K562 (cell line): ENCODE measurements around the gene DPP10. TPM values are rescaled to one million over a fixed set of nuclear protein-coding genes. Genes with fewer than 3 reads are reported as not detected.

Experiments
- ATAC-seq: fragments of 200-7000 bp; cut with Tn5 transposase; 3 replicates; pipeline ENCODE4 v1.9.1; 2020; ENCODE audit warnings: moderate library complexity
- BruUV-seq: library from RNA; stranded (reverse); fragments of 400-500 nt; replicated peaks from 2 replicates; lab custom pipeline; 2021; lab: Mats Ljungman, UMichigan
- CTCF ChIA-PET: fragments of 300-600 bp; formaldehyde crosslinking; extraction: SDS; loops from one replicate; lab custom pipeline; 2021; ENCODE audit warnings: low intra/inter-chr PET ratio; lab: Yijun Ruan, JAX
- POLR2A ChIA-PET: fragments of 300-600, 350-650 bp; sonication (Branson Sonifier 250); formaldehyde crosslinking; extraction: SDS; loops from one replicate; lab custom pipeline; 2021; ENCODE audit warnings: antibody characterized with exemption, inconsistent platforms; lab: Yijun Ruan, JAX
- DNase-seq, 4 experiments: peaks; one replicate each; pipeline versions ENCODE4 v3.0.0 to v3.0.0-alpha.2; 2011 to 2018; ENCODE audit warnings: low spot score in 3 of 4, mixed read lengths in 3 of 4; ENCODE audit errors: extremely low read depth in 1 of 4
- FAIRE-seq: peaks from 2 replicates; lab custom pipeline; 2011; peaks lifted over from hg19 to GRCh38; lab: Jason Lieb, UNC
- H2AFZ ChIP-seq: 2 replicates; pipeline ENCODE4 v1.6.0; 2011; ENCODE audit warnings: low read depth, low read length, control low read depth, inconsistent platforms
- H3K27ac ChIP-seq: fragments of 200-600 bp; 3 replicates; pipeline ENCODE4 v1.8.0; 2011; ENCODE audit warnings: low read depth, mild to moderate bottlenecking, control low read depth, inconsistent platforms, low read length, moderate library complexity, mixed read lengths; ENCODE audit errors: extremely low read depth
- H3K27me3 ChIP-seq, 2 experiments: fragments of 300-600 bp in 1 of 2; 2 replicates in 1 of 2; 3 replicates in 1 of 2; pipeline versions ENCODE4 v1.6.0 to v1.8.0; 2011; ENCODE audit warnings: inconsistent platforms in 2 of 2, low read length in 2 of 2, mild to moderate bottlenecking in 1 of 2, mixed read lengths in 1 of 2, moderate library complexity in 1 of 2; ENCODE audit not compliant: control insufficient read depth in 2 of 2, insufficient read depth in 2 of 2
- H3K36me3 ChIP-seq: fragments of 300-600 bp; 3 replicates; pipeline ENCODE4 v1.8.0; 2011; ENCODE audit warnings: mild to moderate bottlenecking, low read length, inconsistent platforms; ENCODE audit not compliant: control insufficient read depth, insufficient read depth
- H3K4me1 ChIP-seq, 2 experiments: fragments of 200-600 bp in 1 of 2; replicated peaks in 1 of 2; 2 replicates in 1 of 2; 3 replicates in 1 of 2; pipeline versions ENCODE4 v1.5.1 to v1.8.0; 2011; ENCODE audit warnings: inconsistent platforms in 2 of 2, low read length in 2 of 2, mild to moderate bottlenecking in 1 of 2, mixed read lengths in 1 of 2, moderate library complexity in 1 of 2; ENCODE audit not compliant: control insufficient read depth in 2 of 2, insufficient read depth in 2 of 2
- H3K4me2 ChIP-seq: 2 replicates; pipeline ENCODE4 v1.6.1; 2011; ENCODE audit warnings: low read length, control low read depth, inconsistent platforms, mixed read lengths; ENCODE audit not compliant: insufficient read depth
- H3K4me3 ChIP-seq: fragments of 200-600 bp; sonication (generic), shearing (Covaris generic); 2 replicates; pipeline ENCODE4 v1.5.1; 2016; ENCODE audit warnings: control low read depth, inconsistent platforms
- H3K79me2 ChIP-seq: fragments of 200-600 bp; 3 replicates; pipeline ENCODE4 v1.8.0; 2011; ENCODE audit warnings: low read length, inconsistent platforms; ENCODE audit not compliant: control insufficient read depth, insufficient read depth
- H3K9ac ChIP-seq, 2 experiments: 2 replicates each; pipeline versions ENCODE4 v1.6.0 to v1.6.1; 2011; ENCODE audit warnings: low read depth in 2 of 2, low read length in 2 of 2, control low read depth in 1 of 2, inconsistent platforms in 1 of 2, mild to moderate bottlenecking in 1 of 2, mixed read lengths in 1 of 2; ENCODE audit not compliant: insufficient read depth in 1 of 2
- H3K9me1 ChIP-seq: one replicate; pipeline ENCODE4 v1.6.0; 2011; ENCODE audit warnings: inconsistent platforms, mild to moderate bottlenecking, low read length, moderate library complexity; ENCODE audit not compliant: control insufficient read depth, insufficient read depth
- H3K9me3 ChIP-seq: replicated peaks from 2 replicates; pipeline ENCODE4 v1.5.1; 2011; ENCODE audit warnings: low read depth, low read length, inconsistent platforms; ENCODE audit not compliant: control insufficient read depth, insufficient read depth
- H4K20me1 ChIP-seq: replicated peaks from 2 replicates; pipeline ENCODE4 v1.6.1; 2011; ENCODE audit warnings: low read length, inconsistent platforms, mixed read lengths; ENCODE audit not compliant: control insufficient read depth, insufficient read depth
- ADNP ChIP-seq: fragments of 200-800 bp; sonication (Bioruptor generic); IDR thresholded peaks from 2 replicates; pipeline ENCODE4 v1.6.1; 2016; ENCODE audit warnings: missing genetic modification characterization, missing compliant biosample characterization
- HMGXB4 ChIP-seq: sonication (generic); formaldehyde crosslinking; IDR thresholded peaks from 2 replicates; pipeline ENCODE4 v1.8.1; 2023; ENCODE audit warnings: mild to moderate bottlenecking, missing genetic modification reagents
- KDM2B ChIP-seq: fragments of 250-450 bp; sonication (Bioruptor Pico); IDR thresholded peaks from 2 replicates; pipeline ENCODE4 v1.8.0; 2021; ENCODE audit warnings: mild to moderate bottlenecking, moderate library complexity
- MED1 ChIP-seq: sonication (generic); formaldehyde crosslinking; IDR thresholded peaks from 2 replicates; pipeline ENCODE4 v1.8.1; 2023; ENCODE audit warnings: missing genetic modification reagents, borderline replicate concordance
- NCOA1 ChIP-seq: fragments of 450-650 bp; IDR thresholded peaks from 2 replicates; pipeline ENCODE4 v1.6.1; 2016; ENCODE audit warnings: low read depth
- NFRKB ChIP-seq: fragments of 450-650 bp; IDR thresholded peaks from 2 replicates; pipeline ENCODE4 v1.6.1; 2016; ENCODE audit warnings: low read depth
- NR4A1 ChIP-seq, 2 experiments: fragments of 250-450 bp in 1 of 2; fragments of 450-650 bp in 1 of 2; sonication (Bioruptor Pico) in 1 of 2; IDR thresholded peaks; 2 replicates each; pipeline versions ENCODE4 v1.4.0 to v1.6.1; 2016 to 2020; ENCODE audit warnings: mild to moderate bottlenecking in 2 of 2, missing compliant biosample characterization in 1 of 2, missing genetic modification characterization in 1 of 2, moderate library complexity in 1 of 2
- RNF2 ChIP-seq: sonication (generic); IDR thresholded peaks from 2 replicates; pipeline ENCODE4 v1.6.1; 2016
- TAF9B ChIP-seq: fragments of 450-650 bp; IDR thresholded peaks from 2 replicates; pipeline ENCODE4 v1.6.1; 2018; ENCODE audit warnings: mild to moderate bottlenecking; ENCODE audit not compliant: partially characterized antibody
- TCF7L2 ChIP-seq: fragments of 150-350 bp; IDR thresholded peaks from 2 replicates; pipeline ENCODE4 v1.6.1; 2016; ENCODE audit warnings: low read depth, mild to moderate bottlenecking, low read length, moderate library complexity
- TRIM28 ChIP-seq: fragments of 450-650 bp; IDR thresholded peaks from 2 replicates; pipeline ENCODE4 v1.6.1; 2017
- ZNF146 ChIP-seq: IDR thresholded peaks from one replicate; pipeline ENCODE4 v1.6.1; 2018; ENCODE audit warnings: missing compliant biosample characterization; ENCODE audit not compliant: unreplicated experiment
- ZNF174 ChIP-seq: fragments of 250-450 bp; sonication (Bioruptor Pico); IDR thresholded peaks from 2 replicates; pipeline ENCODE4 v1.4.0; 2020; ENCODE audit warnings: mild to moderate bottlenecking
- ZNF232 ChIP-seq: sonication (generic); formaldehyde crosslinking; IDR thresholded peaks from 2 replicates; pipeline ENCODE4 v1.8.0; 2022; ENCODE audit warnings: mild to moderate bottlenecking, missing genetic modification reagents
- WGBS: fragments of 100-300 bp; shearing (Covaris generic); methylation state at CpG from one replicate; pipeline ENCODE4 v1.1.6; 2016; ENCODE audit warnings: low coverage, mixed read lengths; ENCODE audit not compliant: insufficient coverage; ENCODE audit errors: missing lambda C conversion rate; 5-methylcytosine and 5-hydroxymethylcytosine counted together
- in situ Hi-C: fragments of 300-500 bp; cut with MboI; formaldehyde crosslinking; loops from 4 replicates; pipeline ENCODE4 v1.15.0; 2018; ENCODE audit warnings: inconsistent platforms, mixed read lengths
- intact Hi-C: fragments of 100-400 bp; cut with micrococcal nuclease; formaldehyde crosslinking; loops from 2 replicates; pipeline ENCODE4 v1.14.2; 2022
- polyA plus RNA-seq, 8 experiments: library from polyadenylated mRNA; depleted of rRNA in 4 of 8; stranded (reverse) in 5 of 8; unstranded in 3 of 8; fragments of >200 nt; fragmentation: Nextera tagmentation in 2 of 8; fragmentation: Illumina TruSeq in 1 of 8; extraction: Ambion mirVana in 2 of 8; extraction: Trizol in 1 of 8; gene quantifications; 2 replicates each; pipeline versions ENCODE4 v1.2.1 to v1.2.3, GENCODE V29; 2011 to 2014; ENCODE audit warnings: inconsistent platforms in 1 of 8, missing spikeins in 1 of 8
- total RNA-seq, 7 experiments: library from RNA; depleted of rRNA in 6 of 7; stranded (reverse); fragments of >200 nt in 6 of 7; fragmentation: Illumina TruSeq in 2 of 7; extraction: Trizol in 2 of 7; gene quantifications; 2 replicates each; pipeline versions ENCODE4 v1.2.1 to v1.2.3, GENCODE V29; 2011 to 2021; ENCODE audit warnings: low replicate concordance in 1 of 7

Gene DPP10
- total and polyA plus RNA-seq, 9 of the 15 experiments (the other 6 are each of a cell fraction or from before 2014, with no cell fraction given) = not detected

- DNase-seq = no peak
- no peak overlapping the region for H3K4me3 ChIP-seq
- H3K9me1 ChIP-seq = no peaks in the 10 kb centered on the region
- no peaks in the 10 kb centered on the region for H3K27me3 ChIP-seq
- H3K36me3 ChIP-seq = no peaks in the 10 kb centered on the region
- FAIRE-seq = no peak
- H3K79me2 ChIP-seq = no peaks in the 10 kb centered on the region
- no peak overlapping the region for H3K27ac ChIP-seq
- no peaks in the 10 kb centered on the region; the same call in 1 of the 2 replicates for H3K9me3 ChIP-seq
- ChIA-PET POLR2A (no interaction called here), CTCF (no interaction called here)
- no peaks in the 10 kb centered on the region for H4K20me1 ChIP-seq
- H3K4me1 ChIP-seq = no peaks in the 10 kb centered on the region
- no peak overlapping the region for H2AFZ ChIP-seq
- ATAC-seq = no peak
- in situ Hi-C loops (no loop called here), intact Hi-C loops (no loop called here)
- H3K9ac ChIP-seq = no peak overlapping the region
- TF ChIP-seq ADNP (tag) (no peak), ZNF146 (CRISPR knock-in tag) (no peak), NCOA1 (no peak), ZNF174 (no peak), TRIM28 (no peak)
- BruUV-seq = no TSS peak
- H3K4me2 ChIP-seq = no peak overlapping the region
These were observed 663.5 kb downstream of the DPP10 start for GRCh38 chr2:115105966-115106365.

- in situ Hi-C loops (no loop called here), intact Hi-C loops (no loop called here)
- Histone ChIP-seq H3K4me1 (no peaks in the 10 kb centered on the region), H4K20me1 (no peaks in the 10 kb centered on the region), H3K36me3 (no peaks in the 10 kb centered on the region), H3K9ac (no peak overlapping the region), H3K27me3 (no peaks in the 10 kb centered on the region), H3K9me1 (no peaks in the 10 kb centered on the region), H3K4me2 (no peak overlapping the region), H3K4me3 (no peak overlapping the region), H3K27ac (no peak overlapping the region), H3K9me3 (no peaks in the 10 kb centered on the region), H3K79me2 (no peaks in the 10 kb centered on the region), H2AFZ (no peak overlapping the region)
- ATAC-seq (no peak), DNase-seq (no peak), FAIRE-seq (no peak)
- POLR2A ChIA-PET = no interaction called here
- no TSS peak for BruUV-seq
- CTCF ChIA-PET = no interaction called here
- WGBS = 4% methylated on average over 2 of the region's 2 CpGs
- TF ChIP-seq ZNF232 (CRISPR knock-in tag) (no peak), TCF7L2 (no peak), TAF9B (no peak), MED1 (CRISPR knock-in tag) (no peak), NFRKB (no peak), HMGXB4 (CRISPR knock-in tag) (no peak), NR4A1 (CRISPR knock-in tag; IDR thresholded peaks at IDR 0.05) (no peak), NR4A1 (tag; IDR thresholded peaks at IDR 0.05) (no peak), RNF2 (no peak), KDM2B (CRISPR knock-in tag) (no peak)
These were observed 672.7 kb downstream of the DPP10 start for GRCh38 chr2:115115135-115115534.
